Sigmoid colon (tissue), 7 donors: ENCODE data around the gene KIF6. TPM values are rescaled to one million over a fixed set of nuclear protein-coding genes. Genes with fewer than 3 reads are reported as not detected.

Source experiments
- DNase-seq: peaks from one replicate; pipeline ENCODE4 v3.0.0-alpha.2; 2019
- H3K27ac ChIP-seq, 4 donors: fragments of 200-600 bp; sonication (generic); one replicate each; pipeline ENCODE4 v1.5.1; 2016 to 2019; ENCODE audit warnings: mild to moderate bottlenecking in 1 of 4
- H3K27me3 ChIP-seq, 3 donors: fragments of 200-600 bp; sonication (generic); one replicate each; pipeline ENCODE4 v1.5.1; 2019; ENCODE audit warnings: mild to moderate bottlenecking in 1 of 3
- H3K36me3 ChIP-seq, 4 donors: fragments of 200-600 bp; sonication (generic); one replicate each; pipeline ENCODE4 v1.5.1; 2016 to 2019
- H3K4me1 ChIP-seq, 4 donors: fragments of 200-600 bp; sonication (generic); one replicate each; pipeline ENCODE4 v1.5.1; 2017 to 2019
- H3K4me3 ChIP-seq, 4 donors: fragments of 200-600 bp; sonication (generic); one replicate each; pipeline ENCODE4 v1.5.1; 2017 to 2019; ENCODE audit warnings: mild to moderate bottlenecking in 2 of 4, moderate library complexity in 1 of 4
- H3K9me3 ChIP-seq, 4 donors: fragments of 200-600 bp in 3 of 4; sonication (generic) in 3 of 4; one replicate each; pipeline versions ENCODE4 v1.5.1 to v1.6.1; 2013 to 2019
- CTCF ChIP-seq, 4 experiments: fragments of 450-650 bp in 3 of 4; fragments of 200-600 bp in 1 of 4; IDR thresholded peaks; one replicate each; pipeline ENCODE4 v1.5.1; 2016 to 2019; ENCODE audit warnings: antibody characterized with exemption in 4 of 4, mild to moderate bottlenecking in 3 of 4, moderate library complexity in 2 of 4
- EP300 ChIP-seq, 4 donors: sonication (generic); formaldehyde crosslinking; IDR thresholded peaks; one replicate each; pipeline ENCODE4 v1.6.1; 2017; ENCODE audit warnings: antibody characterized with exemption in 4 of 4
- POLR2A ChIP-seq, 2 donors: fragments of 450-650 bp; IDR thresholded peaks; one replicate each; pipeline ENCODE4 v1.6.1; 2016; ENCODE audit warnings: antibody characterized with exemption in 2 of 2, mild to moderate bottlenecking in 2 of 2, moderate library complexity in 2 of 2
- POLR2AphosphoS5 ChIP-seq, 4 donors: sonication (generic); formaldehyde crosslinking; IDR thresholded peaks; one replicate each; pipeline ENCODE4 v1.6.1; 2017; ENCODE audit warnings: antibody characterized with exemption in 4 of 4
- WGBS, 2 donors: extraction: QIAGEN DNeasy Blood & Tissue Kit; methylation state at CpG; one replicate each; pipeline ENCODE4 v1.1.7; 2013; 5-methylcytosine and 5-hydroxymethylcytosine counted together
- intact Hi-C: fragments of 100-400 bp; cut with DNase I; formaldehyde crosslinking; loops from one replicate; pipeline ENCODE4 v1.15.1; 2023
- polyA plus RNA-seq, 3 donors: library from polyadenylated mRNA; stranded (reverse); fragments of 200-250 nt; gene quantifications; one replicate each; pipeline ENCODE4 v1.2.3, GENCODE V29; 2013
- total RNA-seq, 4 donors: library from RNA; depleted of rRNA; stranded (reverse); fragments of >200 nt; gene quantifications; one replicate each; pipeline ENCODE4 v1.1.0, GENCODE V29; 2016
- donor health status: healthy with polysubstance abuse.
- donor health status: Bipolar disorder and iron deficiency.
- donor health status: healthy.

Gene KIF6
- total and polyA plus RNA-seq, 7 donors: under 0.01 to 0.99 (median 0.36) TPM; not detected in 2

GRCh38 chr6:39314273-39314795 is 410.9 kb downstream of the KIF6 start, which contains the start of gene KCNK17:
Gene KCNK17 (minus strand): TSS chr6:39314419. CDS start chr6:39314320, 99 bp downstream.
- H3K36me3 ChIP-seq: no peaks in the 10 kb centered on the region
- H3K27me3 ChIP-seq: peaks cover 21 to 57% (median 37%) of the 10 kb centered on the region in 3 donors
- WGBS, 2 donors: 11 to 13% methylated on average over 28 of the region's 28 CpGs
- intact Hi-C loops: loop anchor here (5.0 kb wide), 1 partner anchor 442 kb away; no protein-coding TSS in a partner anchor
- H3K9me3 ChIP-seq: no peaks in the 10 kb centered on the region
- no peak for TF ChIP-seq POLR2AphosphoS5 (IDR thresholded peaks at IDR 0.05)
- TF ChIP-seq CTCF (IDR thresholded peaks at IDR 0.05): no peak
- TF ChIP-seq POLR2A (IDR thresholded peaks at IDR 0.05): no peak
- no peak for TF ChIP-seq EP300 (IDR thresholded peaks at IDR 0.05)
- H3K4me3 ChIP-seq: peak within 1 kb of the TSS in 3 of 4 donors; percentile 16 to 30 (median 28)
- H3K4me1 ChIP-seq: peaks cover 0 to 19% (median 15%) of the 10 kb centered on the region in 4 donors
- no peak within 1 kb of the TSS for H3K27ac ChIP-seq
- no peak for DNase-seq

- Histone ChIP-seq H3K27me3 (peaks cover 21 to 57% (median 37%) of the 10 kb centered on the region in 3 donors), H3K9me3 (no peaks in the 10 kb centered on the region), H3K36me3 (no peaks in the 10 kb centered on the region), H3K4me3 (peak overlapping the region in 3 of 4 donors; percentile 16 to 30 (median 28)), H3K4me1 (peaks cover 0 to 19% (median 15%) of the 10 kb centered on the region in 4 donors), H3K27ac (no peak overlapping the region)
- TF ChIP-seq POLR2AphosphoS5 (IDR thresholded peaks at IDR 0.05) (no peak), EP300 (IDR thresholded peaks at IDR 0.05) (no peak), POLR2A (IDR thresholded peaks at IDR 0.05) (no peak), CTCF (IDR thresholded peaks at IDR 0.05) (no peak)
- DNase-seq: no peak
- WGBS, 2 donors: 1 to 2% methylated on average over 80 of the region's 80 CpGs
- intact Hi-C loops: loop anchor here (5.0 kb wide), 1 partner anchor 441 kb away; no protein-coding TSS in a partner anchor
Observed at GRCh38 chr6:39313526-39314272, 411.5 kb downstream of the KIF6 start.

- TF ChIP-seq CTCF (IDR thresholded peaks at IDR 0.05): no peak
- no peak for TF ChIP-seq POLR2A (IDR thresholded peaks at IDR 0.05)
- no peak for TF ChIP-seq POLR2AphosphoS5 (IDR thresholded peaks at IDR 0.05)
- TF ChIP-seq EP300 (IDR thresholded peaks at IDR 0.05): no peak
- no peak for DNase-seq
- H3K4me1 ChIP-seq: peaks cover 0 to 19% (median 15%) of the 10 kb centered on the region in 4 donors
- 5 to 16% methylated on average over 45 of the region's 45 CpGs for WGBS, 2 donors
- peak overlapping the region in 3 of 4 donors; percentile 16 to 30 (median 28) for H3K4me3 ChIP-seq
- H3K27me3 ChIP-seq: peaks cover 21 to 57% (median 37%) of the 10 kb centered on the region in 3 donors
- H3K27ac ChIP-seq: no peak overlapping the region
- H3K9me3 ChIP-seq: no peaks in the 10 kb centered on the region
- intact Hi-C loops: loop anchor here (5.0 kb wide), 1 partner anchor 441 kb away; no protein-coding TSS in a partner anchor
- no peaks in the 10 kb centered on the region for H3K36me3 ChIP-seq
Observed at GRCh38 chr6:39312912-39313525, 412.2 kb downstream of the KIF6 start.

- H3K36me3 ChIP-seq: no peaks in the 10 kb centered on the region
- no peak for DNase-seq
- H3K27me3 ChIP-seq: peaks cover 21 to 55% (median 37%) of the 10 kb centered on the region in 3 donors
- no peak for TF ChIP-seq POLR2AphosphoS5 (IDR thresholded peaks at IDR 0.05)
- no peak overlapping the region for H3K4me3 ChIP-seq
- H3K27ac ChIP-seq: no peak overlapping the region
- 66 to 75% methylated on average over 4 of the region's 4 CpGs for WGBS, 2 donors
- intact Hi-C loops: loop anchor here (5.0 kb wide), 1 partner anchor 438 kb away; no protein-coding TSS in a partner anchor
- H3K9me3 ChIP-seq: no peaks in the 10 kb centered on the region
- peaks cover 0 to 19% (median 15%) of the 10 kb centered on the region in 4 donors for H3K4me1 ChIP-seq
Observed at GRCh38 chr6:39310542-39310941, 414.7 kb downstream of the KIF6 start.
